PC-3 (cell line): ENCODE measurements around the gene PPP1R2. TPM values are rescaled to one million over a fixed set of nuclear protein-coding genes. Genes with fewer than 3 reads are reported as not detected.

Experiments used
- ATAC-seq: fragments of 200-7000 bp; cut with Tn5 transposase; 2 replicates; pipeline ENCODE4 v1.9.1; 2020; ENCODE audit warnings: mild to moderate bottlenecking, moderate library complexity
- BruUV-seq: library from RNA; stranded (reverse); fragments of 400-500 nt; replicated peaks from 2 replicates; lab custom pipeline; 2021; lab: Mats Ljungman, UMichigan
- CTCF ChIA-PET: fragments of 300-600 bp; sonication (Branson Sonifier 250); formaldehyde crosslinking; loops from one replicate; lab custom pipeline; 2022; ENCODE audit warnings: antibody characterized with exemption; lab: Charles Lee
- POLR2A ChIA-PET: fragments of 300-600 bp; sonication (Branson Sonifier 250); formaldehyde crosslinking; loops from one replicate; lab custom pipeline; 2022; ENCODE audit warnings: antibody characterized with exemption; ENCODE audit not compliant: unreplicated experiment; lab: Charles Lee
- DNase-seq: peaks from one replicate; pipeline ENCODE4 v3.0.0-alpha.2; 2015
- H2AFZ ChIP-seq: fragments of 300-600 bp; sonication (generic); 2 replicates; pipeline ENCODE4 v1.6.0; 2016; ENCODE audit warnings: antibody characterized with exemption, low read length
- H3F3A ChIP-seq: fragments of 300-600 bp; sonication (generic); one replicate; pipeline ENCODE4 v1.6.0; 2017; ENCODE audit warnings: antibody characterized with exemption, low read length, control low read depth, mild to moderate bottlenecking; ENCODE audit not compliant: unreplicated experiment
- H3K27ac ChIP-seq: fragments of 300-600 bp; sonication (generic); 2 replicates; pipeline ENCODE4 v1.5.1; 2016; ENCODE audit warnings: mild to moderate bottlenecking, low read length
- H3K27me3 ChIP-seq: fragments of 300-600 bp; sonication (generic); 2 replicates; pipeline ENCODE4 v1.6.1; 2016; ENCODE audit warnings: low read length, mixed read lengths
- H3K36me3 ChIP-seq: fragments of 300-600 bp; sonication (generic); 2 replicates; pipeline ENCODE4 v1.6.1; 2016; ENCODE audit warnings: low read depth, mixed run types, low read length, mixed read lengths
- H3K4me1 ChIP-seq: fragments of 300-600 bp; sonication (generic); 2 replicates; pipeline ENCODE4 v1.5.1; 2016; ENCODE audit warnings: low read length; ENCODE audit not compliant: insufficient read depth
- H3K4me2 ChIP-seq: fragments of 300-600 bp; sonication (generic); 2 replicates; pipeline ENCODE4 v1.6.0; 2016; ENCODE audit warnings: low read length
- H3K4me3 ChIP-seq: fragments of 300-600 bp; sonication (generic); 2 replicates; pipeline ENCODE4 v1.5.1; 2016; ENCODE audit warnings: mild to moderate bottlenecking, low read length, mixed read lengths
- H3K79me2 ChIP-seq: fragments of 300-600 bp; sonication (generic); 2 replicates; pipeline ENCODE4 v1.6.1; 2017; ENCODE audit warnings: low read length, mixed read lengths
- H3K9ac ChIP-seq: fragments of 300-600 bp; sonication (generic); 2 replicates; pipeline ENCODE4 v1.6.0; 2016; ENCODE audit warnings: mild to moderate bottlenecking, low read length
- H3K9me2 ChIP-seq: fragments of 300-600 bp; sonication (generic); replicated peaks from 2 replicates; pipeline ENCODE4 v1.6.1; 2016; ENCODE audit warnings: mixed run types, low read length, mixed read lengths
- H3K9me3 ChIP-seq: fragments of 300-600 bp; sonication (generic); 2 replicates; pipeline ENCODE4 v1.6.1; 2016; ENCODE audit warnings: low read length, mixed read lengths
- H4K20me1 ChIP-seq: fragments of 300-600 bp; sonication (generic); 2 replicates; pipeline ENCODE4 v1.6.1; 2016; ENCODE audit warnings: low read length, mixed read lengths
- CTCF ChIP-seq: fragments of 300-600 bp; sonication (generic); conservative IDR thresholded peaks from 2 replicates; pipeline ENCODE4 v1.5.1; 2017; ENCODE audit warnings: antibody characterized with exemption, low read depth, mild to moderate bottlenecking, low read length
- EZH2 ChIP-seq: fragments of 300-600 bp; sonication (generic); IDR thresholded peaks from one replicate; pipeline ENCODE4 v1.6.1; 2017; ENCODE audit warnings: antibody characterized with exemption, mild to moderate bottlenecking, low read length; ENCODE audit not compliant: unreplicated experiment
- EZH2phosphoT487 ChIP-seq: fragments of 300-600 bp; sonication (generic); IDR thresholded peaks from 2 replicates; pipeline ENCODE4 v1.6.1; 2018; ENCODE audit warnings: mild to moderate bottlenecking, antibody characterized with exemption, low read length, borderline replicate concordance
- intact Hi-C: fragments of 100-400 bp; cut with micrococcal nuclease; formaldehyde crosslinking; loops from 2 replicates; pipeline ENCODE4 v1.9.0; 2023
- total RNA-seq: library from RNA; depleted of rRNA; stranded (reverse); fragments of >200 nt; gene quantifications from 2 replicates; pipeline ENCODE4 v1.2.3, GENCODE V29; 2014

The PPP1R2 gene
- total RNA-seq, 1 experiment from 2014 or later = 132 TPM

GRCh38 chr3:195546130-195546560 lies 3.0 kb upstream of the PPP1R2 start:
- no TSS peak for BruUV-seq
- ChIA-PET POLR2A (interaction anchor here (0.6 kb wide), 1 partner anchor 193 kb away, joined by 3 read pairs; no protein-coding TSS in a partner anchor), CTCF (interaction anchor here (1.0 kb wide), 1 partner anchor 313 kb away, joined by 3 read pairs; no protein-coding TSS in a partner anchor)
- H3K79me2 ChIP-seq = peaks cover 19% of the 10 kb centered on the region
- H3K4me1 ChIP-seq = peaks cover 22% of the 10 kb centered on the region
- ATAC-seq (peak; percentile 69), DNase-seq (peak; percentile 98)
- no peaks in the 10 kb centered on the region for H3K9me2 ChIP-seq
- intact Hi-C loops = loop anchor here (1.0 kb wide), 1 partner anchor 12 kb away; no protein-coding TSS in a partner anchor
- peak overlapping the region; percentile 77 for H3K4me2 ChIP-seq
- H3K36me3 ChIP-seq = no peaks in the 10 kb centered on the region
- TF ChIP-seq EZH2phosphoT487 (no peak), EZH2 (no peak)
- peak overlapping the region; percentile 58 for H3K27ac ChIP-seq
- peak overlapping the region; percentile 29; the same call in 1 of the 2 replicates for H2AFZ ChIP-seq
- H3K9ac ChIP-seq = no peak overlapping the region
- H3F3A ChIP-seq = no peaks in the 10 kb centered on the region
- no peaks in the 10 kb centered on the region for H3K27me3 ChIP-seq
- H3K4me3 ChIP-seq = peak overlapping the region; percentile 54
- no peaks in the 10 kb centered on the region for H3K9me3 ChIP-seq
- peaks cover 11% of the 10 kb centered on the region for H4K20me1 ChIP-seq

- Histone ChIP-seq H3K27me3 (no peaks in the 10 kb centered on the region), H3K79me2 (peaks cover 34% of the 10 kb centered on the region), H3K4me1 (peaks cover 37% of the 10 kb centered on the region), H3K9me3 (no peaks in the 10 kb centered on the region), H3K9ac (no peak overlapping the region), H3F3A (no peaks in the 10 kb centered on the region), H3K4me3 (no peak overlapping the region), H3K9me2 (no peaks in the 10 kb centered on the region), H3K4me2 (no peak overlapping the region), H4K20me1 (peaks cover 18% of the 10 kb centered on the region), H3K36me3 (no peaks in the 10 kb centered on the region), H2AFZ (no peak overlapping the region), H3K27ac (no peak overlapping the region)
- ChIA-PET CTCF (no interaction called here), POLR2A (no interaction called here)
- intact Hi-C loops = loop anchor here (5.0 kb wide), 1 partner anchor 272 kb away; the partner anchor contains the start of gene XXYLT1
- no peak for TF ChIP-seq CTCF
- DNase-seq = no peak
- no peak for ATAC-seq
- no TSS peak for BruUV-seq
Observed at GRCh38 chr3:195544634-195545033, 1.5 kb upstream of the PPP1R2 start.

- H2AFZ ChIP-seq = no peak overlapping the region
- TF ChIP-seq EZH2phosphoT487 (no peak), EZH2 (no peak), CTCF (no peak)
- no peak overlapping the region for H3K27ac ChIP-seq
- intact Hi-C loops = loop anchor here (5.0 kb wide), 1 partner anchor 272 kb away; the partner anchor contains the start of gene XXYLT1
- BruUV-seq = no TSS peak
- H3K9ac ChIP-seq = no peak overlapping the region
- no peak overlapping the region for H3K4me3 ChIP-seq
- H3K79me2 ChIP-seq = peaks cover 38% of the 10 kb centered on the region
- ATAC-seq (no peak), DNase-seq (no peak)
- no peaks in the 10 kb centered on the region for H3K36me3 ChIP-seq
- no peak overlapping the region for H3K4me2 ChIP-seq
- H3F3A ChIP-seq = no peaks in the 10 kb centered on the region
- H3K9me3 ChIP-seq = no peaks in the 10 kb centered on the region
- ChIA-PET CTCF (no interaction called here), POLR2A (no interaction called here)
- no peaks in the 10 kb centered on the region for H3K27me3 ChIP-seq
- H3K4me1 ChIP-seq = peaks cover 38% of the 10 kb centered on the region
- peaks cover 18% of the 10 kb centered on the region for H4K20me1 ChIP-seq
- no peaks in the 10 kb centered on the region for H3K9me2 ChIP-seq
Observed at GRCh38 chr3:195544230-195544536, 1.1 kb upstream of the PPP1R2 start.
